Activated naive CD8-positive, alpha-beta T cell treated with anti-CD3 and anti-CD28 coated beads, Interleukin-2, amount 50 U/mL, for 24 hours (primary cell): ENCODE measurements around the gene CRB1.
"Not testable (repeated sequence)": the region's sequence is repeated elsewhere in the genome, so short reads cannot be mapped to it uniquely, and the experiment has no call there.

Source experiments
- ATAC-seq: fragments of 150-1000 bp; cut with Tn5 transposase; one replicate; pipeline ENCODE4 v1.10.0; 2021
- DNase-seq: peaks from one replicate; pipeline ENCODE4 v3.0.0; 2021
- H3K27ac Mint-ChIP-seq: one replicate; pipeline ENCODE4 v1.8.0; 2021; ENCODE audit warnings: mild to moderate bottlenecking, mixed read lengths
- H3K27me3 Mint-ChIP-seq: one replicate; pipeline ENCODE4 v1.8.0; 2021; ENCODE audit warnings: mixed read lengths
- H3K36me3 Mint-ChIP-seq: one replicate; pipeline ENCODE4 v1.8.0; 2021; ENCODE audit warnings: low read depth, mixed read lengths
- H3K4me1 Mint-ChIP-seq: one replicate; pipeline ENCODE4 v1.8.0; 2021; ENCODE audit warnings: mixed read lengths
- H3K4me3 Mint-ChIP-seq: one replicate; pipeline ENCODE4 v1.8.0; 2021; ENCODE audit warnings: mild to moderate bottlenecking, moderate library complexity, mixed read lengths
- H3K9me3 Mint-ChIP-seq: one replicate; pipeline ENCODE4 v1.8.0; 2021; ENCODE audit warnings: mixed read lengths

The CRB1 gene

DNA sequence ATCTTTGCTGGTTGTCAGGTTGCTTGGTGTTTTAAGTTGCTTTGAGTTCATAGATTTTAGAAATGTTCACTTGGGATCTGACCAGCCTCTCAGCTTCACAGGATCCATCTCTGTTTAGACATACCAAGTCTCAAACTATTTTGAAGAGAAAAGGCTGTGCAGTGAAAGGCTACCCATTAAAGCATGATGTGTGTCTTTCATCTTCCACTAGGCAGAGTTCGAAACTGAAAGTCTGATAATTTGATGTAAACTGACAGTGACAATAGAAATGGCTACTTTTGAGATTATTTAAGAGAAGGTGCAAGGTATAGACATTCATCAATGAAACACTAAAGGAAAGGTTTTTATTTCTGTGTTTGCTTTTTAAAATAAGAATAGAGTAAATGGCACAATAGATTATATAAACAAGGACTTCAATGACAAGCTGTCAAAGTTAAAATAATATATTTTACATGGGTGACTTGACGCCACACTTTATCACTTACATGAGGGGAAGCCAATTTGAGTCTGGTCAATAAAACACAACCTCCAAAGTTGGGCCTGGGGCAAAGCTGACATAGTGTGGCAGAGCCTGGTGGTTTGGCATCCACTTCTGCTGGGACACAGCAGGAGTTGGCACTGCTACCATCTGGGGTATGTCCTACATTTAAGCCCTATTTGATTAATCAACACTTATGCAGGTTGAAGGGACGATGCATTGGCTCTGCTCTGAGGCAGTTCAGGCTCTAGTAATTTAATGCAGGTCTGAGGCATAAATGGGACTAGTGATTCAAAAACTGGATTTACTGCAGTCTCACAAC lies 197.7 kb downstream of the CRB1 start:
- Mint-ChIP-seq H3K27ac (no peak overlapping the region), H3K4me3 (no peak overlapping the region), H3K4me1 (no peaks in the 10 kb centered on the region), H3K36me3 (no peaks in the 10 kb centered on the region), H3K9me3 (no peaks in the 10 kb centered on the region), H3K27me3 (no peaks in the 10 kb centered on the region)
- DNase-seq (no peak), ATAC-seq (no peak)

DNA sequence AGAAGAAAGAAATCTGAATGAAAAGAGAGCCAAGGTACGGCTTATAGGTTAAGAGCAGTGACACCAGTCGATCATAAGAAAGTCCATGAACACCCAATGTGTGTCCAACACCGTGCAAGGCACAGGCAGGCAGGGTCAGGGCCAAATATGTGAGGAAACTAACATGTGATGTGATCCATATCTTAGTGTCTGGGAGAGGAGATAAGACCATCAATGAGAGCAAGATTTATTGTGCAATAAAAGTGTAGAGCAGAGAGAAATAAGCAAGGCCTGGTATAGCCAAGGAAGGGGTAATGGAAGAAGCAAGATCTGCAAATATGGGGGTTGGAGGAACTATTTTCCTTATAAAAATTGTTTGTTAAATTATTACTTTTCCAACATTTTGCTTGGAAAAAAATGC lies 198.8 kb downstream of the CRB1 start:
- no peaks in the 10 kb centered on the region for H3K27me3 Mint-ChIP-seq
- H3K27ac Mint-ChIP-seq, result no peak overlapping the region
- ATAC-seq, result no peak
- H3K4me1 Mint-ChIP-seq, result no peaks in the 10 kb centered on the region
- no peaks in the 10 kb centered on the region for H3K36me3 Mint-ChIP-seq
- no peak for DNase-seq
- no peak overlapping the region for H3K4me3 Mint-ChIP-seq
- no peaks in the 10 kb centered on the region for H3K9me3 Mint-ChIP-seq

DNA sequence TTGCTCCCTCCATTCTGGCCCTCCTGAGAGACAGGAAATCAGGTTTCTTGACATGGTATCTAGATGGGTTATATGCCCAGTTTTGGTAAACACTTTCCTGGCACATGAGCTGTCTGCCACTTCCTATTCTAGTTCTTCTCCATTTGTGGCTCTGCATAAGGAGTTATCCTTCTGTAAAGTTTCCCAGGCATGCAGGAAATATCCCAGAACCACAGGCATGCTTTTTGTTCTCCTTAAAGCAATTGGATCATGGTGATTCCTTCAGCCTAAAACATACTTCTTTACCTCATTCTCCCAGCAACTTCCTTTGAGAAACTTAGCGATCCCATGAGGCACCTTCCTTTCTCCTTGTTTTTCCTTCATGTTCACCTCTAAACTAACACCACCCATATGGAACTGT lies 199.8 kb downstream of the CRB1 start:
- Mint-ChIP-seq H3K27me3 (no peaks in the 10 kb centered on the region), H3K4me3 (no peak overlapping the region), H3K4me1 (no peaks in the 10 kb centered on the region), H3K27ac (no peak overlapping the region), H3K9me3 (no peaks in the 10 kb centered on the region), H3K36me3 (no peaks in the 10 kb centered on the region)
- ATAC-seq (no peak), DNase-seq (no peak)

GRCh38 chr1:197468543-197469175 lies 200.6 kb downstream of the CRB1 start:
- DNase-seq (no peak), ATAC-seq (no peak)
- Mint-ChIP-seq H3K4me3 (no peak overlapping the region), H3K9me3 (no peaks in the 10 kb centered on the region), H3K36me3 (no peaks in the 10 kb centered on the region), H3K27me3 (no peaks in the 10 kb centered on the region), H3K27ac (no peak overlapping the region), H3K4me1 (no peaks in the 10 kb centered on the region)

GRCh38 chr1:197469620-197470210 lies 201.7 kb downstream of the CRB1 start:
- ATAC-seq (no peak), DNase-seq (no peak)
- Mint-ChIP-seq H3K27me3 (no peaks in the 10 kb centered on the region), H3K4me3 (no peak overlapping the region), H3K4me1 (no peaks in the 10 kb centered on the region), H3K9me3 (no peaks in the 10 kb centered on the region), H3K36me3 (no peaks in the 10 kb centered on the region), H3K27ac (no peak overlapping the region)

DNA sequence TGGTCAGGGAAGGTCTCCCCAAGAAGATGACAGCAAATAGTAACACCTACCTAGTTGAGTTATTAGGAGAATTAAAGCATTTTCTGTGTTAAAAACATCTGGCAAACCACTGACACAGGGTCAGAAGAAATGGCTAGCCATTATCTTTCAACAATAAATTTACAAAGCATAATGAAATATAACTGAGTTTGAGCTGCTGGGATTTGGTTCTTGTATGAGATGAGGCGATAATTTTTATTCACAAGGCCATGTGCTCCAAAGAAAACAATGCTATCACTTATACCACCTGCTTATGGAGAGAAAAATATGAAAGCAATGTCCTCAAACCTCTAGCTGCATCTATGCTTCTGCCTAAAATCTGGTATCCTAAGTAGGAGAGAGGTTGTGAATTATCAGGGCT lies 202.3 kb downstream of the CRB1 start:
- ATAC-seq, result no peak
- H3K9me3 Mint-ChIP-seq, result no peaks in the 10 kb centered on the region

DNA sequence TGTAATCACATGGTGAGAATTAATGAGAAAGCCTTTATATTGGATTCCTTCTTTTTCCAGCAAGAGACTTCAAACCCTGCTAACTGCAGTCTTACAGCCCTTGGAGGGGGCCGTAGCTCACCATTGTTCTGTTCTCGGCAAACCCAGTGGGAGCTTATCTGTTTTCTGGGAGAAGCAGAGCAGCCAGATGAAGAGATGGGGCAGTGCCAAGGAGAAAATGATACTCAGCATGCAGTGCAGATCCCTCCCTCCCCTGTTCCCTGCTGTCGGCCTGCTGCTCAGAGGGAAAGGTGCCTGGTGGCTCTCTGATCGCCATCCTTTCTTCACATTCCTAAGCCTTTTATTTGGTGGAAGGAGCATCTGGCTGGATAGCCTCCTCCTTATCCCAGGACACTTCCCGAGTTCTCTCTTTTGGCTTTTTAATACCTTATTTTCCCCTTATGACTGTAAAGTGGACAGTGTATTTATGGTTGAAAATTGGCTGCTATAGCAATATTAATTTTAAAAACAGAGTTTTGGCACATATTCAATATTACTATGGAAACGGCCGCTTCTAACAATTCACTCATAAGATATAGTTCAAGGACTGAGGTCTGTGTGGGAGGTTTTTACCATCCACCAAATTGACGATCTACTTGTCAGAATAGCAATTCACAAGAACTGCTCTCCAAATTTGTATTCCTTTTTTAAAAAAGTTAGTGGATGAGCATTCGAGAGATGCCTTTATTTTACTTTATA lies 203.4 kb downstream of the CRB1 start:
- ATAC-seq, result no peak
- no peak overlapping the region for H3K4me3 Mint-ChIP-seq
- no peaks in the 10 kb centered on the region for H3K27me3 Mint-ChIP-seq
- no peak overlapping the region for H3K27ac Mint-ChIP-seq
- no peaks in the 10 kb centered on the region for H3K36me3 Mint-ChIP-seq
- no peaks in the 10 kb centered on the region for H3K9me3 Mint-ChIP-seq
- DNase-seq, result no peak
- H3K4me1 Mint-ChIP-seq, result no peaks in the 10 kb centered on the region

More for the DNA sequence above, 202.3 kb downstream of the CRB1 start:
- no peak overlapping the region for H3K27ac Mint-ChIP-seq
- H3K4me3 Mint-ChIP-seq, result no peak overlapping the region
- no peaks in the 10 kb centered on the region for H3K27me3 Mint-ChIP-seq
- DNase-seq, result no peak
- H3K4me1 Mint-ChIP-seq, result no peaks in the 10 kb centered on the region
- no peaks in the 10 kb centered on the region for H3K36me3 Mint-ChIP-seq

DNA sequence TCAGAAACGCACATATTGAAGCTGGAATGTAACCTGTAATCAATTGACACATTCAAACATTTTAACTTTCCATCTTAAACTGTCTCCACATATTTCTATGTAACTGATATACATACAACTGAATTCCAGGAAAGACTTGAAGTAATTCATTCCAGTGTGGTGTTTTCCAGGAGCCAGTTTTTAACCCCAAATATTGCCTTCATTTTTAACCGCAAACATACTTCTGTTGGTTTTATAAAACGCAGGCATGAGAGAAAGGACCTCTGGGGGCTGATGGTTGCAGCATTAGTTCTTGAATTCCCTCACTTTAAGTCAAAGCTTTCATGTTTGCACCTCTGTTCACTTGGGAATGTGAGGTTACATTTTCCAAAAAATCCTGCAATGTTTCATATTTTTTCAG lies 204.1 kb downstream of the CRB1 start:
- Mint-ChIP-seq H3K27me3 (no peaks in the 10 kb centered on the region), H3K36me3 (no peaks in the 10 kb centered on the region), H3K4me1 (no peaks in the 10 kb centered on the region), H3K4me3 (no peak overlapping the region), H3K27ac (no peak overlapping the region), H3K9me3 (no peaks in the 10 kb centered on the region)
- ATAC-seq, result no peak
- no peak for DNase-seq

- no peaks in the 10 kb centered on the region for H3K9me3 Mint-ChIP-seq
- ATAC-seq, result no peak
- H3K4me1 Mint-ChIP-seq, result peaks cover 10% of the 10 kb centered on the region
- H3K27me3 Mint-ChIP-seq, result no peaks in the 10 kb centered on the region
- no peaks in the 10 kb centered on the region for H3K36me3 Mint-ChIP-seq
- H3K4me3 Mint-ChIP-seq, result no peak overlapping the region
- H3K27ac Mint-ChIP-seq, result no peak overlapping the region
- DNase-seq, result no peak
These were observed 212.4 kb downstream of the CRB1 start for GRCh38 chr1:197480446-197480845.

- Mint-ChIP-seq H3K27me3 (no peaks in the 10 kb centered on the region), H3K36me3 (no peaks in the 10 kb centered on the region), H3K9me3 (no peaks in the 10 kb centered on the region), H3K4me1 (peaks cover 10% of the 10 kb centered on the region), H3K27ac (no peak overlapping the region), H3K4me3 (no peak overlapping the region)
- peak; percentile 86 for ATAC-seq
- DNase-seq, result peak; percentile 14
These were observed 213.0 kb downstream of the CRB1 start for GRCh38 chr1:197481101-197481500.

- H3K4me3 Mint-ChIP-seq, result no peak overlapping the region
- ATAC-seq (no peak), DNase-seq (no peak)
- H3K27ac Mint-ChIP-seq, result no peak overlapping the region
- H3K9me3 Mint-ChIP-seq, result peaks cover 6% of the 10 kb centered on the region
- peaks cover 3% of the 10 kb centered on the region for H3K27me3 Mint-ChIP-seq
- H3K4me1 Mint-ChIP-seq, result peaks cover 10% of the 10 kb centered on the region
- H3K36me3 Mint-ChIP-seq, result no peaks in the 10 kb centered on the region
These were observed 217.7 kb downstream of the CRB1 start for GRCh38 chr1:197485790-197486189.

GRCh38 chr1:197486946-197487345 lies 218.9 kb downstream of the CRB1 start:
- Mint-ChIP-seq H3K9me3 (peaks cover 6% of the 10 kb centered on the region), H3K4me3 (no peak overlapping the region), H3K36me3 (no peaks in the 10 kb centered on the region), H3K4me1 (no peaks in the 10 kb centered on the region), H3K27me3 (peaks cover 3% of the 10 kb centered on the region), H3K27ac (no peak overlapping the region)
- ATAC-seq (no peak), DNase-seq (no peak)

GRCh38 chr1:197491505-197491904 lies 223.5 kb downstream of the CRB1 start:
- H3K4me1 Mint-ChIP-seq, H3K36me3 Mint-ChIP-seq, H3K27me3 Mint-ChIP-seq, H3K9me3 Mint-ChIP-seq, H3K27ac Mint-ChIP-seq, H3K4me3 Mint-ChIP-seq, DNase-seq, ATAC-seq: not testable (repeated sequence)

DNA sequence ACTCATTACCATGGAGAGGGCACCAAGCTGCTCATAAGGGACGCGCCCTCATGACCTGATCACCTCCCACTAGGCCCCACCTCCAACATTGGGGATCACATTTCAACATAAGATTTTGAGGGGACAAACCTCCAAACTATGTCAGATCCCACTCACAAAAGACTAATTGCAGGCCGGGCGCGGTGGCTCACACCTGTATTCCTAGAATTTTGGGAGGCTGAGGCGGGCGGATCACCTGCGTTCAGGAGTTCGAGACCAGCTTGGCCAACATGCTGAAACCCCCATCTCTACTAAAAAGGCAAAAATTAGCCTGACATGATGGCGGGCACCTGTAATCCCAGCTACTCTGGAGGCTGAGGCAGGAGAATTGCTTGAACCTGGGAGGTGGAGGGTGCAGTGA lies 228.7 kb downstream of the CRB1 start:
- ATAC-seq (no peak), DNase-seq (no peak)
- Mint-ChIP-seq H3K27ac (no peak overlapping the region), H3K4me1 (no peaks in the 10 kb centered on the region), H3K9me3 (no peaks in the 10 kb centered on the region), H3K4me3 (no peak overlapping the region), H3K36me3 (no peaks in the 10 kb centered on the region), H3K27me3 (peaks cover 5% of the 10 kb centered on the region)
